Measurements from ENCODE around the gene UVRAG. TPM values are rescaled to one million over a fixed set of nuclear protein-coding genes. Genes with fewer than 3 reads are reported as not detected.
A peak's percentile ranks its signal among the peaks of the same experiment; 100 is the strongest.

Gene UVRAG
- total RNA-seq, 1 experiment from 2014 or later: 6.9 TPM

GRCh38 chr11:76167590-76167989 lies 352.6 kb downstream of the UVRAG start:
- no peak for DNase-seq (ENCODE audit: low read depth)
- in situ Hi-C loops (cut with HindIII; ENCODE audit: low pct_unique_long_range_greater_than_20kb, low sequenced_read_pairs): no loop called here

- in situ Hi-C loops (cut with HindIII; ENCODE audit: low pct_unique_long_range_greater_than_20kb, low sequenced_read_pairs): no loop called here
Observed at GRCh38 chr11:76169473-76169896, 354.5 kb downstream of the UVRAG start.

GRCh38 chr11:76170468-76170867 lies 355.5 kb downstream of the UVRAG start:
- no peak for DNase-seq (ENCODE audit: low read depth)
- in situ Hi-C loops (cut with HindIII; ENCODE audit: low pct_unique_long_range_greater_than_20kb, low sequenced_read_pairs): no loop called here

More at GRCh38 chr11:76169473-76169896, 354.5 kb downstream of the UVRAG start:
- DNase-seq (ENCODE audit: low read depth): peak; percentile 26

- no peak for DNase-seq (ENCODE audit: low read depth)
- in situ Hi-C loops (cut with HindIII; ENCODE audit: low pct_unique_long_range_greater_than_20kb, low sequenced_read_pairs): no loop called here
Observed at GRCh38 chr11:76172583-76172982, 357.6 kb downstream of the UVRAG start.

GRCh38 chr11:76173663-76174062 lies 358.7 kb downstream of the UVRAG start:
- in situ Hi-C loops (cut with HindIII; ENCODE audit: low pct_unique_long_range_greater_than_20kb, low sequenced_read_pairs): no loop called here
- no peak for DNase-seq (ENCODE audit: low read depth)

- in situ Hi-C loops (cut with HindIII; ENCODE audit: low pct_unique_long_range_greater_than_20kb, low sequenced_read_pairs): no loop called here
- DNase-seq (ENCODE audit: low read depth): no peak
Observed at GRCh38 chr11:76174330-76174729, 359.3 kb downstream of the UVRAG start.

GRCh38 chr11:76175783-76176182 lies 360.8 kb downstream of the UVRAG start:
- no peak for DNase-seq (ENCODE audit: low read depth)
- in situ Hi-C loops (cut with HindIII; ENCODE audit: low pct_unique_long_range_greater_than_20kb, low sequenced_read_pairs): no loop called here

- no peak for DNase-seq (ENCODE audit: low read depth)
- in situ Hi-C loops (cut with HindIII; ENCODE audit: low pct_unique_long_range_greater_than_20kb, low sequenced_read_pairs): no loop called here
Observed at GRCh38 chr11:76176463-76176862, 361.5 kb downstream of the UVRAG start.

GRCh38 chr11:76177250-76177686 lies 362.3 kb downstream of the UVRAG start:
- no peak for DNase-seq (ENCODE audit: low read depth)

GRCh38 chr11:76179147-76179546 lies 364.1 kb downstream of the UVRAG start:
- DNase-seq (ENCODE audit: low read depth): no peak
- in situ Hi-C loops (cut with HindIII; ENCODE audit: low pct_unique_long_range_greater_than_20kb, low sequenced_read_pairs): no loop called here

More at GRCh38 chr11:76177250-76177686, 362.3 kb downstream of the UVRAG start:
- in situ Hi-C loops (cut with HindIII; ENCODE audit: low pct_unique_long_range_greater_than_20kb, low sequenced_read_pairs): no loop called here

- in situ Hi-C loops (cut with HindIII; ENCODE audit: low pct_unique_long_range_greater_than_20kb, low sequenced_read_pairs): no loop called here
- no peak for DNase-seq (ENCODE audit: low read depth)
Observed at GRCh38 chr11:76181371-76181770, 366.4 kb downstream of the UVRAG start.

- in situ Hi-C loops (cut with HindIII; ENCODE audit: low pct_unique_long_range_greater_than_20kb, low sequenced_read_pairs): no loop called here
- DNase-seq (ENCODE audit: low read depth): no peak
Observed at GRCh38 chr11:76184551-76184993, 369.6 kb downstream of the UVRAG start.

GRCh38 chr11:76185511-76185910 lies 370.5 kb downstream of the UVRAG start:
- no peak for DNase-seq (ENCODE audit: low read depth)
- in situ Hi-C loops (cut with HindIII; ENCODE audit: low pct_unique_long_range_greater_than_20kb, low sequenced_read_pairs): no loop called here

- in situ Hi-C loops (cut with HindIII; ENCODE audit: low pct_unique_long_range_greater_than_20kb, low sequenced_read_pairs): no loop called here
- no peak for DNase-seq (ENCODE audit: low read depth)
Observed at GRCh38 chr11:76185931-76186401, 371.0 kb downstream of the UVRAG start.

GRCh38 chr11:76186776-76187279 lies 371.8 kb downstream of the UVRAG start:
- in situ Hi-C loops (cut with HindIII; ENCODE audit: low pct_unique_long_range_greater_than_20kb, low sequenced_read_pairs): no loop called here

GRCh38 chr11:76188873-76189272 lies 373.9 kb downstream of the UVRAG start:
- in situ Hi-C loops (cut with HindIII; ENCODE audit: low pct_unique_long_range_greater_than_20kb, low sequenced_read_pairs): no loop called here
- DNase-seq (ENCODE audit: low read depth): no peak

More at GRCh38 chr11:76186776-76187279, 371.8 kb downstream of the UVRAG start:
- DNase-seq (ENCODE audit: low read depth): no peak

- no peak for DNase-seq (ENCODE audit: low read depth)
- in situ Hi-C loops (cut with HindIII; ENCODE audit: low pct_unique_long_range_greater_than_20kb, low sequenced_read_pairs): no loop called here
Observed at GRCh38 chr11:76189682-76190081, 374.7 kb downstream of the UVRAG start.

- in situ Hi-C loops (cut with HindIII; ENCODE audit: low pct_unique_long_range_greater_than_20kb, low sequenced_read_pairs): no loop called here
Observed at GRCh38 chr11:76190376-76190775, 375.4 kb downstream of the UVRAG start.

More at GRCh38 chr11:76190376-76190775, 375.4 kb downstream of the UVRAG start:
- DNase-seq (ENCODE audit: low read depth): no peak
